ENCODE results near the gene ARSK. TPM values are rescaled to one million over a fixed set of nuclear protein-coding genes. Genes with fewer than 3 reads are reported as not detected.

Gene ARSK
- total RNA-seq, 6 experiments from 2014 or later = 2.1 to 4.9 (median 4.0) TPM

GRCh38 chr5:95564450-95564849 is 9.5 kb downstream of the ARSK start:
- no peaks in the 10 kb centered on the region for H3K27me3 ChIP-seq
- H3K36me3 ChIP-seq = peaks cover 0 to 5% (median 0%) of the 10 kb centered on the region in 4 donors
- DNase-seq (no peak), ATAC-seq (no peak)
- intact Hi-C loops (cut with DNase I) = no loop called here
- no peaks in the 10 kb centered on the region for H3K9me3 ChIP-seq
- H3K4me3 ChIP-seq = no peak overlapping the region
- H3K27ac ChIP-seq = no peak overlapping the region
- 81% methylated on average over 4 of the region's 4 CpGs for WGBS (ENCODE audit: insufficient coverage, low coverage, low lambda C conversion rate, missing lambda C conversion rate)
- no peaks in the 10 kb centered on the region for H3K4me1 ChIP-seq
- no peak for TF ChIP-seq POLR2A (IDR thresholded peaks at IDR 0.05)
- no peak for TF ChIP-seq CTCF (IDR thresholded peaks at IDR 0.05)

- H3K27ac ChIP-seq = no peak overlapping the region
- H3K36me3 ChIP-seq = peaks cover 0 to 5% (median 0%) of the 10 kb centered on the region in 4 donors
- ATAC-seq = no peak
- DNase-seq = no peak
- 73% methylated on average over 4 of the region's 4 CpGs for WGBS (ENCODE audit: insufficient coverage, low coverage, low lambda C conversion rate, missing lambda C conversion rate)
- no peaks in the 10 kb centered on the region for H3K27me3 ChIP-seq
- H3K4me1 ChIP-seq = no peaks in the 10 kb centered on the region
- H3K4me3 ChIP-seq = no peak overlapping the region
- TF ChIP-seq CTCF (IDR thresholded peaks at IDR 0.05) (no peak), POLR2A (IDR thresholded peaks at IDR 0.05) (no peak)
- H3K9me3 ChIP-seq = no peaks in the 10 kb centered on the region
- intact Hi-C loops (cut with DNase I) = no loop called here
These were observed 10.5 kb downstream of the ARSK start for GRCh38 chr5:95565280-95565920.

GRCh38 chr5:95572016-95572415 is 17.1 kb downstream of the ARSK start:
- H3K4me1 ChIP-seq = no peaks in the 10 kb centered on the region
- ATAC-seq (no peak), DNase-seq (no peak)
- TF ChIP-seq CTCF (IDR thresholded peaks at IDR 0.05) (no peak), POLR2A (IDR thresholded peaks at IDR 0.05) (no peak)
- no peak overlapping the region for H3K27ac ChIP-seq
- no peaks in the 10 kb centered on the region for H3K27me3 ChIP-seq
- WGBS (ENCODE audit: insufficient coverage, low coverage, low lambda C conversion rate, missing lambda C conversion rate) = 100% methylated on average over 2 of the region's 2 CpGs
- peaks cover 0 to 5% (median 0%) of the 10 kb centered on the region in 4 donors for H3K36me3 ChIP-seq
- no peaks in the 10 kb centered on the region for H3K9me3 ChIP-seq
- intact Hi-C loops (cut with DNase I) = no loop called here
- H3K4me3 ChIP-seq = no peak overlapping the region

- no peak overlapping the region for H3K4me3 ChIP-seq
- 92% methylated on average over 2 of the region's 2 CpGs for WGBS (ENCODE audit: insufficient coverage, low coverage, low lambda C conversion rate, missing lambda C conversion rate)
- DNase-seq (no peak), ATAC-seq (no peak)
- no peak overlapping the region for H3K27ac ChIP-seq
- no peaks in the 10 kb centered on the region for H3K36me3 ChIP-seq
- no peak for TF ChIP-seq CTCF (IDR thresholded peaks at IDR 0.05)
- no peak for TF ChIP-seq POLR2A (IDR thresholded peaks at IDR 0.05)
- intact Hi-C loops (cut with DNase I) = no loop called here
- no peaks in the 10 kb centered on the region for H3K27me3 ChIP-seq
- no peaks in the 10 kb centered on the region for H3K4me1 ChIP-seq
- H3K9me3 ChIP-seq = no peaks in the 10 kb centered on the region
These were observed 26.7 kb downstream of the ARSK start for GRCh38 chr5:95581576-95581975.

All from right lobe of liver (tissue), 6 donors.